Measurements from ENCODE around the gene ROR2.

ROR2 gene

DNA sequence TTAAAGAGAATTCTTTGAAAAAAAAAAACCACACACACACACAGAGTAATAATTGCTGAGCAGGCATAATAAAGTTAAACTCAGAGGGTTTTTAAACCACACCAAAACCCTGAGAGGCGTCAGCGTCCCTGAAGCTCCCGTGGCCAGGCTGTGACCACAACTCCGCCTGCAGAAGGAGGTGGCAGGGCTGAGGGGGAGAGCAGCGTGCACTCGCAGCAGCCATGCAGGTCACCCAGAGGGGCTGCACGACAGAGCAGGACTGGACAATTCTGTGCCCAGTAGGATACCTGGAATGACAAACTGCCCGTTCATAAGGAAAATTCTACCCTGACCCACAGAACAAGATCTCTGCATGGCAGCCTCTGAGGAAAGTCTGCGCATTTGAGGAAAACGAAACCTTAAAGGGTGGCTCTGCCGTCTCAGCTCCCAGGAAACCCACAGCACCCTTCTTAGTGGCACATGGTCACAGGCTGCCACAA is 44.0 kb downstream of the ROR2 start:
- H3K27ac ChIP-seq (ENCODE audit: low read depth, low read length), result no peak overlapping the region
- no peaks in the 10 kb centered on the region for H3K36me3 ChIP-seq (ENCODE audit: low read length)
- H3F3A ChIP-seq (ENCODE audit: insufficient read depth), result no peaks in the 10 kb centered on the region
- H3K27me3 ChIP-seq (ENCODE audit: low read length), result no peaks in the 10 kb centered on the region
- no peaks in the 10 kb centered on the region for H4K20me1 ChIP-seq (ENCODE audit: low read depth, low read length)
- no peak overlapping the region for H2AFZ ChIP-seq (ENCODE audit: low read depth, low read length, severe bottlenecking)
- no peaks in the 10 kb centered on the region for H3K79me2 ChIP-seq (ENCODE audit: insufficient read depth, low read length)
- no peak overlapping the region for H3K9ac ChIP-seq (ENCODE audit: low read length)
- TF ChIP-seq EZH2phosphoT487 (conservative IDR thresholded peaks at IDR 0.05; ENCODE audit: low read length), result no peak
- TF ChIP-seq CTCF (IDR thresholded peaks at IDR 0.05; ENCODE audit: insufficient read depth, low read length, poor library complexity, severe bottlenecking), result no peak
- H3K9me3 ChIP-seq (ENCODE audit: insufficient read depth, low read length), result no peaks in the 10 kb centered on the region
- no peak overlapping the region for H3K4me3 ChIP-seq (ENCODE audit: insufficient read depth, low read length, poor library complexity, severe bottlenecking)
- peak overlapping the region; percentile 19 for H3K4me2 ChIP-seq (ENCODE audit: low read depth, low read length, poor library complexity, severe bottlenecking)
- H3K9me2 ChIP-seq (replicated peaks; ENCODE audit: insufficient read depth, low read length), result no peaks in the 10 kb centered on the region

DNA sequence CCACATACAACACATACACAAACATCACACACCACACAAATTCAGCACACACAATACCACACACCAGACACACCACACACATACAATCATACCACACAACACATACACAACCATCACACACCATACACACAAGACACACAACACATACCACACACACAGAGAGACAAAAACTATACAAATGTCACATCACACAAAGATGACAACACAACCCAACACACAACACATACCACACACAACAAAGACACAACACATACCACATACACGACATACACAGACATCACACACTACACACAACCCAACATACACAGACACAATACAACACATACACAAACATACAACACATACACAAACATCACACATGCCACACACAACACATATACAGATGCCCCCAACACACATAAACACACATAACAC is 44.8 kb downstream of the ROR2 start:
- H3K27me3 ChIP-seq (ENCODE audit: low read length), result no peaks in the 10 kb centered on the region
- no peak overlapping the region for H3K4me2 ChIP-seq (ENCODE audit: low read depth, low read length, poor library complexity, severe bottlenecking)
- no peaks in the 10 kb centered on the region for H3K79me2 ChIP-seq (ENCODE audit: insufficient read depth, low read length)
- no peaks in the 10 kb centered on the region for H3K9me2 ChIP-seq (replicated peaks; ENCODE audit: insufficient read depth, low read length)
- H3K9me3 ChIP-seq (ENCODE audit: insufficient read depth, low read length), result no peaks in the 10 kb centered on the region
- H3K27ac ChIP-seq (ENCODE audit: low read depth, low read length), result no peak overlapping the region
- H3F3A ChIP-seq (ENCODE audit: insufficient read depth), result no peaks in the 10 kb centered on the region
- TF ChIP-seq EZH2phosphoT487 (conservative IDR thresholded peaks at IDR 0.05; ENCODE audit: low read length) (no peak), CTCF (IDR thresholded peaks at IDR 0.05; ENCODE audit: insufficient read depth, low read length, poor library complexity, severe bottlenecking) (no peak)
- no peaks in the 10 kb centered on the region for H4K20me1 ChIP-seq (ENCODE audit: low read depth, low read length)
- H3K36me3 ChIP-seq (ENCODE audit: low read length), result no peaks in the 10 kb centered on the region
- H2AFZ ChIP-seq (ENCODE audit: low read depth, low read length, severe bottlenecking), result no peak overlapping the region
- H3K4me3 ChIP-seq (ENCODE audit: insufficient read depth, low read length, poor library complexity, severe bottlenecking), result no peak overlapping the region
- no peak overlapping the region for H3K9ac ChIP-seq (ENCODE audit: low read length)

- Histone ChIP-seq H3K36me3 (ENCODE audit: low read length) (no peaks in the 10 kb centered on the region), H3K9me2 (replicated peaks; ENCODE audit: insufficient read depth, low read length) (no peaks in the 10 kb centered on the region), H4K20me1 (ENCODE audit: low read depth, low read length) (no peaks in the 10 kb centered on the region), H3F3A (ENCODE audit: insufficient read depth) (no peaks in the 10 kb centered on the region), H3K4me2 (ENCODE audit: low read depth, low read length, poor library complexity, severe bottlenecking) (no peak overlapping the region), H2AFZ (ENCODE audit: low read depth, low read length, severe bottlenecking) (no peak overlapping the region), H3K27ac (ENCODE audit: low read depth, low read length) (no peak overlapping the region), H3K9ac (ENCODE audit: low read length) (no peak overlapping the region), H3K27me3 (ENCODE audit: low read length) (no peaks in the 10 kb centered on the region), H3K79me2 (ENCODE audit: insufficient read depth, low read length) (no peaks in the 10 kb centered on the region), H3K4me3 (ENCODE audit: insufficient read depth, low read length, poor library complexity, severe bottlenecking) (no peak overlapping the region), H3K9me3 (ENCODE audit: insufficient read depth, low read length) (no peaks in the 10 kb centered on the region)
- TF ChIP-seq CTCF (IDR thresholded peaks at IDR 0.05; ENCODE audit: insufficient read depth, low read length, poor library complexity, severe bottlenecking) (no peak), EZH2phosphoT487 (conservative IDR thresholded peaks at IDR 0.05; ENCODE audit: low read length) (no peak)
Observed at GRCh38 chr9:91904588-91905236, 45.3 kb downstream of the ROR2 start.
